ENCODE data around the gene COL5A2.

GRCh38 chr2:189222468-189223105 is 43.0 kb upstream of the COL5A2 start:
- no peak for TF ChIP-seq CTCF (IDR thresholded peaks at IDR 0.05; ENCODE audit: insufficient read depth, low read length, poor library complexity, severe bottlenecking)
- TF ChIP-seq EZH2phosphoT487 (conservative IDR thresholded peaks at IDR 0.05; ENCODE audit: low read length): no peak
